OCI-LY7 (cell line): Measurements from ENCODE around the gene AKT2.

Experiments used
- EZH2phosphoT487 ChIP-seq: fragments of 200-600 bp; sonication (generic); IDR thresholded peaks from 2 replicates; pipeline ENCODE4 v1.6.1; 2018; ENCODE audit warnings: low read depth, borderline replicate concordance, mild to moderate bottlenecking, mixed run types, antibody characterized with exemption, low read length, moderate library complexity, mixed read lengths
- TF ChIP-seq, protein P1 (sequence below): fragments of 200-600 bp; sonication (generic); conservative IDR thresholded peaks from 2 replicates; pipeline ENCODE4 v1.5.1; 2014; ENCODE audit warnings: mild to moderate bottlenecking, antibody characterized with exemption, low read length, moderate library complexity, mixed read lengths

DNA sequence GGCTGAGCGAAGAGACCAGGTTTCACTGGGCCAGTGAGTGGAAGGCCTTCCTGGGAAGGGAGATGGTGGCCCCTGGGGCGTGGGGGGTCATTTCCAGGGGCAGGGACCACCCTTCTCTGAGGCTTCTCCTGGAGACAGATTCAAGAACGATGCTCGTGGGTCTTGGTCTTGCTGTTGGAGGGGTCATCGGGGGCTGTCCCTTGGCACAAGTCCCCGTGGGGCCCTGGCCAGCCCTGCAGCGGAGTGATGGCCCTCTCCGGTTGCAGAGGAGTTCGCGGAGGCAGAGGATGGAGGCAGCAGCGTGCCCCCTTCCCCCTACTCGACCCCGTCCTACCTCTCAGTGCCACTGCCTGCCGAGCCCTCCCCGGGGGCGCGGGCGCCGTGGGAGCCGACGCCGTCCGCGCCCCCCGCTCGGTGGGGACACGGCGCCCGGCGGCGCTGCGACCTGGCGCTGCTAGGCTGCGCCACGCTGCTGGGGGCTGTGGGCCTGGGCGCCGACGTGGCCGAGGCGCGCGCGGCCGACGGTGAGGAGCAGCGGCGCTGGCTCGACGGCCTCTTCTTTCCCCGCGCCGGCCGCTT is 71.8 kb downstream of the AKT2 start:
- TF ChIP-seq, protein P1, sequence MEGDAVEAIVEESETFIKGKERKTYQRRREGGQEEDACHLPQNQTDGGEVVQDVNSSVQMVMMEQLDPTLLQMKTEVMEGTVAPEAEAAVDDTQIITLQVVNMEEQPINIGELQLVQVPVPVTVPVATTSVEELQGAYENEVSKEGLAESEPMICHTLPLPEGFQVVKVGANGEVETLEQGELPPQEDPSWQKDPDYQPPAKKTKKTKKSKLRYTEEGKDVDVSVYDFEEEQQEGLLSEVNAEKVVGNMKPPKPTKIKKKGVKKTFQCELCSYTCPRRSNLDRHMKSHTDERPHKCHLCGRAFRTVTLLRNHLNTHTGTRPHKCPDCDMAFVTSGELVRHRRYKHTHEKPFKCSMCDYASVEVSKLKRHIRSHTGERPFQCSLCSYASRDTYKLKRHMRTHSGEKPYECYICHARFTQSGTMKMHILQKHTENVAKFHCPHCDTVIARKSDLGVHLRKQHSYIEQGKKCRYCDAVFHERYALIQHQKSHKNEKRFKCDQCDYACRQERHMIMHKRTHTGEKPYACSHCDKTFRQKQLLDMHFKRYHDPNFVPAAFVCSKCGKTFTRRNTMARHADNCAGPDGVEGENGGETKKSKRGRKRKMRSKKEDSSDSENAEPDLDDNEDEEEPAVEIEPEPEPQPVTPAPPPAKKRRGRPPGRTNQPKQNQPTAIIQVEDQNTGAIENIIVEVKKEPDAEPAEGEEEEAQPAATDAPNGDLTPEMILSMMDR: no peak
- TF ChIP-seq EZH2phosphoT487: no peak
